NAMALWA (cell line): ENCODE measurements around the gene NAV2.

Source experiments
- DNase-seq: peaks from one replicate; pipeline ENCODE4 v3.0.0-alpha.2; 2015; ENCODE audit warnings: low spot score

The NAV2 gene

DNA sequence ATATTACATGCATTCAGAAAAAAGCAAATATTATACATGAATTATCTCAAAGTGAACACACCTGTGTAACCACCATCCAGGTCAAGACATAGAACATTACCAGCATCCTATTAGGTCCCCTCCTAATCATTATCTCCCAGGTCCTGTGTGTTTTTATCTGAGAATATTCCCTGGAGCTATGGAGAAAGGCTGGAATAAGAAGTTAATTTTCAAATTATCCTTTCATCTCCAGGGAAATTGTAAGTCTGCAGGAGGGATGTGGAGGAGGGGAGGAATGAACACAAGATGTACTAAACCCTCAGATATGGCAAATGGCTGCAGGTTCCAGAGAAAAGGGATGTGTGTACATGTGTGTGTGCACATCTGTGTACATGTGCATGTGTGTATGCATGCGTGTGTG is 25.2 kb upstream of the NAV2 start:
- DNase-seq, result no peak

DNA sequence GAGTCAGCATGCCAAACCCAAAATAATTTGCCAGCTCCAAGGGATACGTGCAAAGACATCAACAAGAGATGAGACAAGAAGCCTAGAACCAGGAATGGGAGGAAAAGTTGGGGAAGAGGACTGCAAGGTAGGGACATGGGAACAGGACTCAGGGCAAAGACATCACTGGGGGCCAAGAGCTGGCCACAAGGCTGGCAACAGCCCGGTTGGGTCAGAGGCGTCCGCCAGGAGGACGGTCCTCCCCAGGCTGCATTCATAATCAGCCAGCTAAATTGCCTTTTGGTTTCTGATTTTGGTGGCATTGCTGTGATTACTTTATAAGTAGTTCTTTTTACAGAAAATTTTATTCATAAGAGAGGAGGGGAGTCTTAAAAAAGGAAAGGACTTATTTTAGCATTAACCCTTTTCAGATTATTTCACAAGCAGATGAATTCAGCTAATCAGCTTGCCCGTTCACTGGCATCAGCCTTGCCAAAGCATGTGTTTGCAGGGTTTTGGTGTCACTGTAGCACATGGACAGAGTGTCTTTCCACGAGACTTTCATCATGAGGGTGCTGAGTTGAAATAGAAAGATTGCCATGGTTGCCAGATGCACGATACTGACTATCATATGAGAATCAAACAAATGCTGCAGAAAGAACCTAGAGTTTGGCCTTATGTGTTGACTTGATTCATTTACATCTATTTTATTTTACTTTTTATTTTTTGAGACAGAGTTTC is 23.2 kb upstream of the NAV2 start:
- DNase-seq, result no peak

DNA sequence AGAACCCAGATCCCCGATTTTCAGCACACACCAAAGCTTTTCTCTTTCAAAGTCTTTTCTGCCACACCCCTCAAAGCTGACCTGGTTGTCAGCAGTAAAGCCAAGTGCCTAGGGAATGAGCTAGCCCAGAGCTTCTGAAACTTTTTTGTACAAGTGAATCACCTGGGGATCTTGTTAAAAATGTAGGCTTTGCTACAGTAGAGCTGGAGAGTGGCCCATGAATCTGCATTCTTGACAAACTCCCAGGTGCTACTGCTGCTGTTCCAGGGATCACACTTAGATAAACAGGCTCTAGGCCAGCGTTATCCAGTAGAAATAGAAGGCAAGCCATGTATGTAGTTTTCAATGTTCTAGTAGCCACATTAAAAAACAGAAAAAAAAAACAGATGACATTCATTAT is 21.8 kb upstream of the NAV2 start:
- DNase-seq, result no peak

DNA sequence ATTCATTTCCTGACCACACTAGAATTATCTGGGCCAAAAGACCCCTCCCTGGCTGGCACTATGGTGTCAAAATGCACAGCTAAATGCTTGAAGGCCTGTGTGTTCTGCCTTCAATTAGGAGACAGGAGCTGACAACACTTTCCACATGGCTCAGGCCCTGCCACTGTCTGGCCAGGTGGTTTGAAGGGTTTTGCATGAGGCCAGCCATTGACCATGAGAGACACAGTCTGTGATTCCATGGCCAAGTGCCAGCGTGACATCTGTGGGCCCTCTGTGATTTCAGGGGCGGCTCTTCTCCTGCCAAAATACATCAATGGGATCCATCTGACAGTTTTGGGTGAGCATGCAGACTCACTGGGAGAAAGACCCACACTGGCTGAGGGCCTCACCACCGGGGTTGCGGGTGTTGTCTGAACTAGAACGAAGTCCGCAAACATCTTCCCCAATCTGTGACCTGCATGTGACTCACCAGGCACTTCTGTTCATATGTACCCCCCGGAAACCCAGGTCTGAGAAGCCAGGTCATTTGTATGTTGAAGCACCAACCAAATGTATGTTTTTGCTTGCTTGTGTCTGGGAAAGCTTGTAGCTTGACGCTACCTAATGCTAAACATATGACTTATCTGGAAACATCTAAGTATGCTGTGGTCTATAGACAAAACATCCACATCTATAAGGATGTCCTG is 20.7 kb upstream of the NAV2 start:
- no peak for DNase-seq

DNA sequence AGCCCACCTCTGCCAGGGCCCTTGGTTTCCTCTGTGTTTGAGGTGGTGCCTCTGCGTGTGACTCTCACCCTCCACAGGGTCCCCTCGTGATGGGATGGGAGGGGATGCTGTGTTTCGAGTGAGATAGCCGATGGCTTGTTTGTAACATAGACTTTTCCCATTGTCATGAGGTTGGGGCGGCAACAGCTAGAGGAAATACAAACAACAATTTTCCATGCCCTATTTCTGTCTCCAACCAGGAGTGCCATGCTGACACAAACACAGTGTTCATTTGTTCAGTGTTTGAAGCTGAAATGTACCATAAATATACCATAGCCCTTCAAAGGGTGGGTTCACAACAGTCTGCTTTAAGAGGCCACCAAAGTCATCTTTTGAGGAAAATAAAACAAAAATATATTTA is 19.5 kb upstream of the NAV2 start:
- no peak for DNase-seq

DNA sequence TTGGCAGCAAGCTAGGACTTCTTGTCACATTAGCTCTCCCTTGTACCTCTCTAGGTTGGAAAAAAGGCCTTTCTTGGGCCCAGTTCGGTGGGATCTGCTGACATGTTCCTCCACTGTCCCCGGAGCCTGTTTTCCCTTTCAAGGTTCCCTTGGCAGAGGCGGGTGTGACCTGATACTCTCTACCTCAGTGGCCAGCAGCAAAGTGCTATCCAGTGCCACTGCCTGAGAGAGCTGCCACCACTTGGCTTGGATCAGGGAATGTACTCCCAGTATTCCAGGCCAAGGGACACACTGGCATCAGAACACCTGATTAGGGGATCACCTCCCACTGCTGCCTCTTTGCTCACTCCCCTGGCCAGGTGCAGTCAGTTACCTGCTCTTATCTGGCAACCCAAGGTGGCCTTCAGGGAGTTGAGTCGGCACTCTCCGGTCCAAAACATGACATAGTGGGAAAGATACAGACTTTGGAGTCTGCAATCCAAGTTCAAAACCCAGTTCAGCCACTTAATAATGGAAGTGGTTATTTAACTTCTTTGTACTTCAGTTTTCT is 17.8 kb upstream of the NAV2 start:
- no peak for DNase-seq

DNA sequence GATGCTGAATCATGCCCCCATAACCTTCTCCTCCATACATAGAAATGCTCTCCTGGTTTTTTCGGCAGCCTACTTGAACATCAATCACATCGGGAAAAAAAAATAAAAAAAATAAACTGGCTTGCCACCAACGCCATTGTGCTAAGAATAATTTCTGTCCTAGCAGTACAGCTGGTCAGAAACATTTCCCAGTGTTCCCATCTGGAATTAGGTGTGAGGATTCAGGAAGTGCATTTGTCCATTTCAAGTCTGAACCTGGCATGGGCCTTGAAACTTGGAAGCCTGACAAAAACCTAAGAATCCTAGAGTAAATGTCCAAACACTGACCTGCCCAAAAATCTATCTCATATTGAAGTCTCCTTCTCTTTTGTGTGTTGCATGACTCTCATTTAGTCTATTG is 16.6 kb upstream of the NAV2 start:
- no peak for DNase-seq

DNA sequence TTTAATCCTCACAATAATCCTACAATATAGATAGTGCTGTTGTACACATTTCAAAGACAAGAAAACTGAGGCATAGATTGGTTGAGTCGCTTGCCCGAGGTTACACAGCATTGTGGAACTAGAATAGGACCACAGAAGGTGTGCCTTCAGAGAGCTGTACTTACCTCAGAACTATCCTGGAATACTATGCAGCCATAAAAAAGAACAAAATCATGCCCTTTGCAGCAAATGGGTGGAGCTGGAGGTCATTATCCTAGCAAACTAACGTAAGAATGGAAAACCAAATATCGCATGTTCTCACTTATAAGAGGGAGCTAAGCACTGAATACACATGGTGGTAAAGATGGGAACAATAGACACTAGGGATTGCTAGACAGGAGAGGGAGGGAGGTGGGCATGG is 15.7 kb upstream of the NAV2 start:
- no peak for DNase-seq

DNA sequence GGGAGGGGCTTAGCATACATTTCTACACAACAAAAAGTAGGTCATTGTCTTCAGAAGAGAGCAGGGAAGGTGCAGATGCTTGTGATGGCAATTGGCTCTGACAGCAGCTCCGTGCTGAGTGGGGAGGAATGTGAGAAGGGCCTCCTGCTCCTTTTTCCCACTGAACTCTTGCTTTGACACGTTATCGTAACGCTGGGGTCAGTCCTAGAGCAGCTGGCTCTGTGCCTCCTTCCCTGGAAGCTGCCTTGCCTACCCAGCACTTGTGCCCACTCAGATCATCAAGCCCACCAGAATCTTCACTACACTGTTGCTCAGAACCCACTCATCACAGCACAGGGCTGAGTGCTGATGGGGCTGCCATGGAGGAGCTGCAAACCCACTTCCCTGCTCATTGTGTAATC is 14.9 kb upstream of the NAV2 start:
- no peak for DNase-seq

DNA sequence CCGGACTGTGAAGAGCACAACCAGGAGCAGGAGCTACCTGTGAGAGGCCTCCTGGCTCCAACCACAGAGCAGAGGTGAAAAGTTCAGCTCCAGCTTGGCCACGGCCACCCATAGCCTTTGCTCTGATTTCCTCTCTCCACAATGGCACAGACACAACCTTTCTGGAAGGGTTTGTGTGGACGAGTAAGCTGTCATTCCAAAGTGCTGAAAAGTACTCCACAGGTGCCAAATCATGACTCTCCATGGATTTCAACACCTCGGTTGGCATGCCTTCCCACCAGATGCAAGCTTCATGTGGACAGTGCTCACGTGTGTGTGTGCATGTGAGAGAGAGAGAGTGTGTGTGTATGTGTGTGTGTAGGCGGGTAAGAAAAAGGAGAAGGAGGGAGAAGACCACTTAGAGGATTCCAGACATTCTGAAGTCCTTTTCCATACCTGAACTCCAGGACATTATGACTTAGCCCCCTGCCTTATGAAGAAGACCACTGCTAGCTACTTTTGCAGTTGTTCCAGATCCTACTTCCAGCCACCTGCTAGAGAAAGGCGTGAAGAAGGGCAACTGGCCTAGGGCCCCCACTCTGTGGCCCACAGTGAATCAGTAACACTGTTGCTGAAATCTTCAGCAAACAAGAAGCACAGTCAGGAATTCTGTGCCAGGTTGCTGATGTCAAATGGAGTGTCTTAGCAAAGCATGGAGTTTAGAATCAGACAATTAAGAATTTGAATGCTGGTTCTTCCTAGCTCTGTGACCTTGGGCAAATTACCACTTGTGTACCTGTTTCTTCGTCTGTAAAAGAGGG is 13.9 kb upstream of the NAV2 start:
- no peak for DNase-seq

DNA sequence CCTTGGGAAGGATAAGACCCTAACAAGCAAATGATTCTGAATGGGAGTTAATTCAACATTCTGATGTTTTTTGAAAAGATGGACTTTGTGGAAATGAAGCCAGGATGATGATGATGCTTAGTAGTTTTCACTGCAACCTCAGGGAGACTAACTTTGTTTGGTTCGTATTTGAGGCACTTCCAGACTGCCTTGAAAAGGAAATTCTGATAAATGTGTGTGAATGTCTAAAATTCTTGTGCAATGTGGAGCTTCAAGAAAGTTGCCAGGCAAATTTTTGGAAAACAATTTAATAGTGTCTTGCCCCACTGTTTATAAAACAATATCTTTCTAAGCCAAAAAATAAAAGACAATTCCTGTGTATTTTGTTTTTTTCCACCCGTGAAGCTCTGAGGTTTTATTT is 11.2 kb upstream of the NAV2 start:
- no peak for DNase-seq

DNA sequence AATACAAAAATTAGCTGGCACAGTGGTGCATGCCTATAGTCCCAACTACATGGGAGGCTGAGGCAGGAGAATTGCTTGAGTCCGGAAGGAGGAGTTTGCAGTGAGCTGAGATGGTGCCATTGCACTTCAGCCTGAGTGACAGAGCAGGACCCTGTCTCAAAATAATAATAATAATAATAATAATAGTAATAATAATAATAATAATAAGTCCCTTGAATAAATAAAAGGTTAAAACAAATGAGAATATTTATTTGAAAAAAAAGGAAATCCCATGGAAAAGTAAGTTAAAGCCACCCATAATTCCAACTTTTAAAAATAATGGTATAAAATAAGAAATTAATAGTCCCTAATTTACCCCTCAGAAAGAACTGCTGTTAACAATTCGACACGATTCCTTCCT is 10.0 kb upstream of the NAV2 start:
- no peak for DNase-seq

DNA sequence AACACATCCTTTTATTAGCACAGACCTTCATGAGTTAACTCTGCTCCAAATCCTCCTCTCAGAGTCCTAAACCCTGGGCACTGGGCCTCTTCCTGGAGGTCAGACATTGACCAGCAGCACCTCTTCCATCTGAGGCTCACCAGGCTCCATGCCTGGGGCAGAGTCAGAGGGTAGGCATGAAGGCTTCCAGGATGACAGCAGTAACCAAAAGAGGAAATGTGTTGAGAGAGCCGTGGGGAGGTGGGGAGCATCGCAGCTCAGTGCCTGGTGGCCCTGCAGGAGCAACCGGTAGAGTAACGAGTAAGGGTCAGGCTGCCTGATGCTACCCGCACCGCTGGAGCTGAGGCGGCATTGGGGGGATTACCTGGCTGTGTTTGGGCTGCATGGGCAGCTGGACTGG is 9.4 kb upstream of the NAV2 start:
- no peak for DNase-seq

DNA sequence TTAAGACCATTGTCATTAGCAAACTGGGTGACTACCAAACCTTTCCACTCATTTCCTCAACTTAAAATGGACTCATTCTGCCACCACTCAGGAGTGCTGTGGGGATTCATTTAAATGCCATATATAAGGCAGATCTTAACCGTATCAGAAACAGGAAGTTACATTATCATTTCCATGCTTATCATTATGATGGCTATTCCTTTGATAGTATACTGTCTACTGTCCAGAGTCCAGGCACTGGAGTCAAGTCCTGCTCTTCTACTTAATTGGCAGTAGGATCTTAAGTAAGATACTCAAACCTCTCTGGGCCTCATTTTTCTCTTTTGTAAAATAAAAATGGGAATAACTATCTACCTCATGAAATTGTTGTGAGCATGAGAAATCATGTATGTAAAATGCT is 8.4 kb upstream of the NAV2 start:
- DNase-seq, result no peak

DNA sequence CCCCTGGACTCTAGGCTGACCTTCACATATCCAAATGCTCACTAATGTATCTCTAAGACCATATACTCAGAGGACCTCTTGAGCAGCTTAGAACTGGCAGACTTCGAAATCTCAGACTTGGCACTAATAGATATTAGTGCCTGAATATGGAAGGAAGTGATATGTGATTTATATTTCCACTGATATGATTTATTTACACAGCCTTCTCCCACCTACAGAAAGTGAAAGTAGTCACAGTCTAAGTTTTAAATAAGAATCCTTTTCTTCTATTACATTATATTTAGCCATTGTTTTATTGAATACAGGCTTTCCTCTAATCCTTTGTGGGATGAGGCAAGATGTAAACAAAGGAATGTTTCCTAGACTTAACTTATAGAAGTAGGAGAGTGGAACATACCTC is 6.7 kb upstream of the NAV2 start:
- DNase-seq, result no peak

DNA sequence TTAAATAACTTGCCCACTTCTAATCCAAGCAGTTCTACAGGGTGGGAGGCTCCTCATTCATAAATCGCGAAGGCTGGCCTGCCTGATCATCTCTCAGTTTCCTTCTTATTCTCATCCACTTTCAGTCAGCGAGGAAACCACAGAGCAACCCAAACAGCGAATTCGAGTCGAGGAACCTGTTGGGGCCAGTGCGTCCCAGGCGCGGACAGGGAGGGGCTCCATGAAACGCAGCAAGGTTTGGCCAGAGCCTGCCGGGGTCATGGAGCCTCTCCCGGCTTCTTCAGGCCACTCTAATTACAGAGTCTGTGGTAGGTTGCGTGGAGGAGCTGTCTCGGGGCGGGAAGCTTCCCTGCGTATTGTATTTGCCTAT is 741 bp upstream of the NAV2 start:
- no peak for DNase-seq

DNA sequence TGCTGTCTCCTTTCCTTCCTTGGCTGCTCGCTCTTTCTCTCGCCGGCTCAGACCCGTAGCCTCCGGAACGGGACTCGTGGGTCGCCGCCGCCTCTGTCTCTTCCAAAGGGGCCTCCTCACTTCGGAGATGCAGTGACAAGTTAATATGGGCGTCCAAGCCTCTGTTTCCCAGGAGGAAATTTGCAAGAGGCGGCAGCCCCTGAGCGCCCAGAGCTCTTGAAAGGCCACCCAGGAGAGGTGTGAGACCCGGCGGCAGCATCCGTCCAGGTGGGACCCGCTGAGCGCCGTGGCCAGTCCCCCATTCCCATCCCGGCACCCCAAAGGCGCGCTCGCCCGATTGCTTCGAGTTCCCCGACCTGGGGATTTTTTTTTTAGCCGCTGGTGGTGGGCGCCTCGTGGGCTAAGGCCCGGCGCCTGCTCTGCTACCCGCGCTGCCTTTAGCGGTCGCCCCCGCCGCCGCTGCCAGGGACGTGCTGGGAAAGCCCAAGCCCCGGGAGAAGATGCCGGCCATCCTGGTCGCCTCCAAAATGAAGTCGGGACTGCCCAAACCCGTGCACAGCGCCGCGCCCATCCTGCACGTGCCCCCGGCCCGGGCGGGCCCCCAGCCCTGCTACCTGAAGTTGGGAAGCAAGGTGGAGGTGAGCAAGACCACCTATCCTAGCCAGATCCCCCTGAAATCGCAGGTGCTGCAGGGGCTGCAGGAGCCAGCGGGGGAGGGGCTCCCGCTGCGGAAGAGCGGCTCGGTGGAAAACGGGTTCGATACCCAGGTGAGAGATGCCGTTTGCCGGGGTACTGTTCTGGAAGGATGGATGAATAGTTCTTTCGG is 772 bp downstream of the NAV2 start:
- DNase-seq, result no peak

DNA sequence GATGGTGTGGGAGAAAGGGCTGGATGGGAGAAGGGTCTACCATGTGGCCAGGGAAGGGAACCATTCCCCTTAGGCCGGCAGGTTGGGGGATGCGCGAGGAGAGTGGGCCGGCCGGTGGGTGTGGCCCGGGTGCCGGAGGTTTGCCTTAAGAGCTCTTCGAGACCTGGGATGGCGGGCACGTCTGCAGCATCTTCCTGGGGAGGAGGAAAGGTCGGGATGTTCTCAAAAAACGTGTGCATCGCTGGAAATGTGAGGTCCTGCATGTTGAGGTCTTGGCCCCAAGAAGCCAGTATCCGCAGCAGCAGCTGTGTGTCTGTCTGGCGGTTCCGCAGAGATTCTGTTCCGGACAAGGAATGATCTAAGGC is 1.4 kb downstream of the NAV2 start:
- DNase-seq, result no peak

DNA sequence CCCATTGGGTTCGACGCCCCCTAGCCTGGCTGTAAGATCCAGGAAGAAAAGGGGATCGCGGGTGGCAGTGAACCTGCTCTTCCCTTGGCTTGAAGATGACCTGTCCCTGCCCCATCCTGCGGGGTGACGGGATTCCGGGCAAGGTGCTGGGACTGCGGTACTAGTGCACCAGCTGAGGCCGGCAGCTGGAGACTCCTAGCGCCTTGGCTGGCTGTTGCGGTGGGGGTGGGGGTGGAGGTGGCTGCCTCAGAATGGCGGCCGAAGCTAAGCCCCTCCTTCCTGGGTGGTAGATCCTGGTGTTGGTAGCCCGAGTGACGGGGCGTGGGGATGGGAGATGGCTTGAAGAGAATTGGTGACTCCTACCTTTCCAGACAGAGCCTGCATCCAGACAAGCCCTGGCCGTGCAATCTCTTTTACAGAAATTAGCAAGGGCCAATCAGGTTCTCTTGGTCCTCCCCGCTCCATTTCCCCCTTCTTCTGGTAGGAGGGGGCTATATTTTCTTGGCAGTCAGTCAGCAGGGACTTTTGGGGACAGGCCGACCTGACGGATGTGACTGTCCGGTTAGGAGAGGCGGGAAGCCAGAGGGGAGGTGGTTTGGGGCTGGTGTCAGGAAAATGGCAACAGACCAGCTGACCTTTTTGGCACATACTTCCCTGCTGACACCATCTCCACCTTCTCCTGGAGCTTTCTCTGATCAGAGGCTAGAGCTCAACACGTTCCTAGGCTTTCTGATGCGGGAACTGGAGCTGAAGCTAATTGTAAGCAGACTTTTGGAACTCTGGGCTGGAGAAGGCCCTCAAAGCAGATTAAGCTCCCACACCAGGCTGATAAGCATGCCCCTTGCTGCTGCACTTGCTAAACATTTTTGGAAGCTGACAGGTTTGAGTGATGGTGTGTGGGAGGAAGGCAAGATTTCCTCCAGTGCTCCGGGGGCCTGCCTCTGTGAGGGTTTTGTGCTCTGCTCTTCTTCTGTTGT is 2.0 kb downstream of the NAV2 start:
- no peak for DNase-seq

DNA sequence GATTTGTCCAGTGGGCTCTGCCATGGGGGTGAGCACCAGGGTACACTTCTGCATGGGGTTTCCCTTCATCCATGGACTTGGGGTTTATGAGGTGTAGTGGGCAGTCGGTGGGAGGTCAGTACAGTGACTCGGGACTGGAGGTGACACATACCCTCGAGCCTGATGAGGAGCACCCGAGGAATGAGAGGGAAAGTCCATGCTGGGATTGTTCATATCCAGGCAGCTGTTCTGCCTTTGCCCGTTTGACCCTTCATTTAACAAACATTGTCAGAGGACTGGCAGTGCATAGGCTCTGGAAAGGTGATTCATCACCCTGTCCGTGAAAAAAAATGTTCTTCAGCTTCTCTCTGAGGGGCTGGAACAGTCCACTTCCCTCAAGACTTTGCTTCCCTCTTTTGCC is 2.7 kb downstream of the NAV2 start:
- no peak for DNase-seq

DNA sequence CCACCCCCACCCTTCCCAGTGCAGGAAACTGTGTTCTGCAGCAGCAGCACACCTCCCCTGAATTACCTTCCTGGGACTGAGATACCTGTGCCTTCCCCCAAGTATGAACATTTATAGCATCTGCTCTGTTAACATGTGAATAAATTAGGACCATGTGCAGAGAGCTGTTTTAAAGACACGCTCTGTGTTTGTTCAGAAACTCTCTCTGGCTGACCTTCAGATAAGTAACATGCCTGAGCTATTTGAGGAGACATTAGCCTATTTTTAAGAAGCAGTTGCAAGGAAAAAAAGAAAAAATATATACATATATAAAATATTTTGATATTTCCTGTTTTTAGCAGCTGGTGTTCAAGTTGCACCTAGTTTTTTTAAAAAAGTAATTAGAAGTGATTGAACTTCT is 5.4 kb downstream of the NAV2 start:
- no peak for DNase-seq
